ENCODE results near the gene UNC50. TPM values are rescaled to one million over a fixed set of nuclear protein-coding genes. Genes with fewer than 3 reads are reported as not detected.
A peak's percentile ranks its signal among the peaks of the same experiment; 100 is the strongest.
"Not testable (repeated sequence)": the region's sequence is repeated elsewhere in the genome, so short reads cannot be mapped to it uniquely, and the experiment has no call there.

Gene UNC50
- total RNA-seq, 1 donor from 2014 or later: 28.5 TPM

DNA sequence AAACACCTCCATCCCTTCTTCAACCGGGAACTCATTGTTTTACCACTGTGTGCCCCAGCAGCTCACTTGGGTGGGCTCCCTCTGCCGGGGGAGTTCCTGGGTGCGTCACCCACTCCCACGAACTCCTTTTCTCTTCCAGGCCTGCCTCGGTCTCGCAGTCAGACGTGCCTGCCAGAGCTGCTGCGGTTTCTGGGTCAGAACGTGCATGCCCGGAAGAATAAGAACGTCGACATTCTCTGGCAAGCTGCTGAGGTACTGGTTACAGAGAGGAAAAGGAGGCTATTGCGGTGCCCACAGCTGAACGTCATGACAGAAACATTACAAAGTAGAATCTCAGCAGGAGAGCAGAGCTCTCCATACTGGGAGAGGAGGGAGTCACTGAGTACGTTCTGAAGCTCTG is 35.7 kb upstream of the UNC50 start:
- DNase-seq: no peak
- intact Hi-C loops (cut with micrococcal nuclease): no loop called here
- no peak for ATAC-seq

GRCh38 chr2:98573426-98573825 is 35.0 kb upstream of the UNC50 start:
- ATAC-seq (no peak), DNase-seq (no peak)
- intact Hi-C loops (cut with micrococcal nuclease): no loop called here

DNA sequence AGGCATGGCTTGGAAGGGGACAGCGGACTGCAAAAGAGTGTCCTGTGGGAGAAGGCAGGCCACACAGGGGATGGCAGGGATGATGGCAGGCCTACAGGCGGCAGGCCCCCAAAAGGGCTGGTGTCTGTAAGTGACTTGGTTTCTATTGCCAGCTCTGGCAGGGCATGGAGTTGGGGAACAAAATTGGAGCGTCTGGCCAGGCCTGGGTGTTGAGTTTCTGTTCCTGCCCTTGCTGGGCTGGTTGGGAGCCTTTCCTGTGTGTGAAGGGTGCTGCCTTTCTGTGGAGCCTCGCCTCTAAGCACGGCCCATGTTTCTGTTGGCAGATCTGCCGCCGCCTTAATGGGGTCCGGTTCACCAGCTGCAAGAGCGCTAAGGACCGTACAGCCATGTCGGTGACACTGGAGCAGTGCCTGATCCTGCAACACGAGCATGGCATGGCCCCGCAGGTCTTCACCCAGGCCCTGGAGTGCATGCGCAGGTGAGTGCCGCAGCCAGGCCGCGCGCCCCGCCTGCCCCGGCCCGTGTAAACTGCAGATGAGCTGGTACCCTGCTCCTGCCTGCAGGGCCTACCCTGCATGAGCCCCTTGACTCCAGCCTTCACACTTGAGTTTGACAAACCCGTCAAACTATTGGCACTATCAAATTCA is 31.6 kb upstream of the UNC50 start:
- ATAC-seq: peak; percentile 12
- intact Hi-C loops (cut with micrococcal nuclease): no loop called here
- DNase-seq: no peak

GRCh38 chr2:98577313-98577712 is 31.1 kb upstream of the UNC50 start:
- intact Hi-C loops (cut with micrococcal nuclease): no loop called here
- ATAC-seq (peak; percentile 63), DNase-seq (no peak)

DNA sequence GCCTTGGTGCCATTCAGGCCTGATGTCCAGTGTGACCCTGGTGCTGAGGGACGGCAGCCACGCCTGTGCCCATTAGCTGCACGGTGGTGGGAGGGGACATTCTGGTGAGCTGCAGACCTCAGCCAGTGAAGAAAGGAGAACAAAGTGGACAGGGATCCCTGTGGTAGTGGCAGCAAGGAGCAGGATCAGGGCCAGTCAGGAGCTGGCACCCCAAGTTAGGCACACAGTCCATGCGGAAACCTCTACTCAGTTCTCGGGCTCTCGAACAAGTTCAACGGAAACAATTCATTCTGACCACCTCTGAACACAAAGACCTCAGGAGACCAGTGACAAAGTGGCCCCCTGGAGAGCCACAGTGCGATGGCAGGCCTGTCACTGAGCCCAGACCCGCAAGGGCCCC is 30.2 kb upstream of the UNC50 start:
- intact Hi-C loops (cut with micrococcal nuclease): no loop called here

DNA sequence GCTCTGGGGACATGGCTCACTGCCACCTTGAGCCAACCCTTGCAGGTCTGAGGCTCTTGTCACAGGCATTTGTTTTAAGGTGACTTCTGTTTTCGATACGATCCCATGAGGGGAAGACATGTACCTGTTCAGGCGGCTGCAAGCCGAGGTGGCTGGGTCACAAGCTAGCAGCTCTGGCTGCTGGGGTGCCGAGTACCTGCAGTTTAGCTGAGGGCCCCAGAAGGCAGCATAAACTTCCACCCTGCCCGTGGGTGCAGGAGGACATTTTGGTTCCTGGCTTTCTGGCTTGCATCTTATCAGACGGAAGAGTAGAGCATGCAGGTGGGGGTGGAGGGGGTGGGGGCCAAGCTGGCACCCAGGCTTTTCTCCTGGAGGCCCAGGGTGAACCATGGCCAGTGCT is 28.5 kb upstream of the UNC50 start:
- no peak for DNase-seq
- intact Hi-C loops (cut with micrococcal nuclease): no loop called here

More for the DNA sequence above, 30.2 kb upstream of the UNC50 start:
- ATAC-seq (no peak), DNase-seq (no peak)

GRCh38 chr2:98580656-98581284 is 27.6 kb upstream of the UNC50 start:
- DNase-seq (no peak), ATAC-seq (no peak)
- intact Hi-C loops (cut with micrococcal nuclease): no loop called here

More for the DNA sequence above, 28.5 kb upstream of the UNC50 start:
- ATAC-seq: no peak

GRCh38 chr2:98582523-98582922 is 25.9 kb upstream of the UNC50 start:
- intact Hi-C loops (cut with micrococcal nuclease): no loop called here
- ATAC-seq: no peak
- DNase-seq: no peak

GRCh38 chr2:98583276-98583675 is 25.1 kb upstream of the UNC50 start:
- DNase-seq (no peak), ATAC-seq (no peak)
- intact Hi-C loops (cut with micrococcal nuclease): no loop called here

GRCh38 chr2:98583816-98584618 is 24.4 kb upstream of the UNC50 start:
- ATAC-seq (no peak), DNase-seq (no peak)
- intact Hi-C loops (cut with micrococcal nuclease): no loop called here

DNA sequence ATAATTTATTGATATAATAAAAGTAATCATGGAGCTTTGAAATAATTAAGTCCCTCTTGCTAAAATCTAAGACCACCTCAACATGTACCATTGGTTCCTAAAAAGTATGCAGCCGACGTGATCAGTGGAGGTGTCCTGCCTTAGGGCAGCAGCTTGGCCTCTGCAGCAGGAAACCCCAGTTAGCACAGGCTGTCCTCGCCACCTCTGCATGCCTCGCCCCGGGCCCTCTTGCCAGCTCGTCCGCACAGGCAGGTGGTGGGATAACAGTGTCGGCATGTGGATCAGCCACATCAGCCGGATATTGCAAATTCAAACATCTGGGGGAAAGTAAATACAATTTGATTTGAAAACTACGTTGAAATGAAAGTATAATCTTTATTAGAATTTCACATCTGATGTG is 23.0 kb upstream of the UNC50 start:
- intact Hi-C loops (cut with micrococcal nuclease): no loop called here
- ATAC-seq (no peak), DNase-seq (no peak)

DNA sequence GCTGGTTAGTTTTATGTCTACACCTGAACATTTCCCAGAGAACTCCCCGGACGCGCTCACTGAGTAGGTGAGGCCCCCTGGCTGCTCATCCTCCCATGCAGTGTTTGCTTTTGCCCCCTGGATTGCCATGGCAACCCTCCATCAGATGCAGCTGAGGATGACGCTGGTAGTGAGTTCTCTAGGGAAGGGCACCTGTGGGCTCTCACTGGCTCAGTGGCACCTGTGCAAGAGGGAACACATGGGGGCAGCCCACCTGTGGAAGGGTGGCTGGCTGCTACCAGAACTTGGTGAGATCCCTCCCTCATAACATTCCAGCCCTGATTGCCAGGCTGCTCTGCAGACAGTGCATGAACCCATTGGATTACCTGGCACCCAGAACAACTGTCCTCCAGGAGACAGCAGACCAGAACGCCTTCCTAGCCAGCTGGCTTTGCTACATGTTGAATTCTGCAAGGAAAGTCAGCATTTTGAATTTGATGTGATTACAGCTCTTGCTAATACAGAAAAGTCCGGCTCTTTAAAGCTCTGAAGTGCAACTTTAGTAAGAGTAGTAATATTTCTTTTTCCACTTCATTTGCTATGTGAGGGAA is 21.7 kb upstream of the UNC50 start:
- ATAC-seq: no peak
- intact Hi-C loops (cut with micrococcal nuclease): no loop called here
- no peak for DNase-seq

GRCh38 chr2:98588880-98589431 is 19.4 kb upstream of the UNC50 start:
- DNase-seq: no peak
- intact Hi-C loops (cut with micrococcal nuclease): no loop called here
- ATAC-seq: no peak

DNA sequence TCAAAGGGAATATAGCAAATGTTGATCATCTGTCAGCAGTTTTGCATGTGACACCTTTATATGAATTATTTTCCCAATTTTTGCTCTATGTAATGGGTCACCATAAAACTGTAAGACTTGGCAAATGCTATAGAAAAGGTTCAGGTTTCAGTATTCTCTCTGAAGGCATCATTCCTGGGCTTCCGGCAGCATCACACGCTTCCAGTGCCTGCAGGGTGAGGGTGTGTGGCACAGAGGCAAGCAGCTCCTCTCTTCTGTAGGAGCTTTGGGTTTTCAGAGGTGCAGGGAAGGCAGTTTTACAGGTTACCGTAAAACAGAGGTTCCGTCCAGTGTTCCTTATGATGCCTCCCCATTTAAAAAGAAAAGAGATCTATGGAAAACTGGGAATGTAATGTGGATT is 18.9 kb upstream of the UNC50 start:
- ATAC-seq: no peak
- intact Hi-C loops (cut with micrococcal nuclease): no loop called here

GRCh38 chr2:98592565-98592964 is 15.8 kb upstream of the UNC50 start:
- DNase-seq (no peak), ATAC-seq (no peak)
- intact Hi-C loops (cut with micrococcal nuclease): no loop called here

More for the DNA sequence above, 18.9 kb upstream of the UNC50 start:
- DNase-seq: no peak

DNA sequence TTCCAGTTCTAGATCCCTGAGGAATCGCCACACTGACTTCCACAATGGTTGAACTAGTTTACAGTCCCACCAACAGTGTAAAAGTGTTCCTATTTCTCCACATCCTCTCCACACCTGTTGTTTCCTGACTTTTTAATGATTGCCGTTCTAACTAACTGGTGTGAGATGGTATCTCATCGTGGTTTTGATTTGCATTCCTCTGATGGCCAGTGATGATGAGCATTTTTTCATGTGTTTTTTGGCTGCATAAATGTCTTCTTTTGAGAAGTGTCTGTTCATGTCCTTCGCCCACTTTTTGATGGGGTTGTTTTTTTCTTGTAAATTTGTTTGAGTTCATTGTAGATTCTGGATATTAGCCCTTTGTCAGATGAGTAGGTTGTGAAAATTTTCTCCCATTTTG is 13.7 kb upstream of the UNC50 start:
- intact Hi-C loops (cut with micrococcal nuclease); ATAC-seq; DNase-seq: not testable (repeated sequence)

DNA sequence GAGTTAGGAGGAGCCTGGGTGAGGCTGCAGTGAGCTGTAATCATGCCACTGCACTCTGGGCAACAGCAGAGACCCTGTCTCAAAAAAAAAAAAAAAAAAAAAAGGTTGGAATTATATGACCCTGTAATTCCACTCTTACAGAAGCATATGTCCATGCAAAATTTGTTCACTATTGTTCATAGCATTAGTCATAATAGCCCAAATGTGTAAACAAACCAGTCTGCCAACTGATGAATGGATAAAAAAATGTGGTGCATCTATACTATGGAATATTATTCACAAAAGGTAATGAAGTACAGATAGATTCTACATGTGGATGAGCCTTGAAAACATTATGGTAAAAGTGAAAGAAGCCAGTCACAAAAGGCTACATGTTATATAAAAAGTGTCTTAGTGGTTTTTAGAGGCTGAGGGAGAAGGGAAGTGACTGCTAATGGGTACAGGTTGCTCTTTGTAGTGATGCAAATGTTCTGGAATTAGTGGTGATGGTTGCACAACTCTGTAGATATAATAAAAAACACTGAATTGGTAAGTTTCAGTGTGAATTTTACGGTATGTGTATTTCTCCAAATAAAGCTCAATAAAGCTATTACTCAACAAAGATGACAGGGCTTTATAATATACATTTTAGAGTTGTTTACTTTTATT is 9.5 kb upstream of the UNC50 start:
- no peak for ATAC-seq
- DNase-seq: no peak
- intact Hi-C loops (cut with micrococcal nuclease): no loop called here

GRCh38 chr2:98601532-98602132 is 6.8 kb upstream of the UNC50 start:
- intact Hi-C loops (cut with micrococcal nuclease): no loop called here
- peak; percentile 80 for ATAC-seq
- DNase-seq: no peak

GRCh38 chr2:98604547-98604946 is 3.8 kb upstream of the UNC50 start:
- intact Hi-C loops (cut with micrococcal nuclease): no loop called here
- ATAC-seq: no peak
- no peak for DNase-seq

Measured in left ventricle myocardium superior (tissue), 1 donor.